ENCODE results near the gene GET4. TPM values are rescaled to one million over a fixed set of nuclear protein-coding genes. Genes with fewer than 3 reads are reported as not detected.
"Not testable (repeated sequence)": the region's sequence is repeated elsewhere in the genome, so short reads cannot be mapped to it uniquely, and the experiment has no call there.

Gene GET4
- total RNA-seq, 2 experiments from 2014 or later: 84.4 to 96.4 TPM

DNA sequence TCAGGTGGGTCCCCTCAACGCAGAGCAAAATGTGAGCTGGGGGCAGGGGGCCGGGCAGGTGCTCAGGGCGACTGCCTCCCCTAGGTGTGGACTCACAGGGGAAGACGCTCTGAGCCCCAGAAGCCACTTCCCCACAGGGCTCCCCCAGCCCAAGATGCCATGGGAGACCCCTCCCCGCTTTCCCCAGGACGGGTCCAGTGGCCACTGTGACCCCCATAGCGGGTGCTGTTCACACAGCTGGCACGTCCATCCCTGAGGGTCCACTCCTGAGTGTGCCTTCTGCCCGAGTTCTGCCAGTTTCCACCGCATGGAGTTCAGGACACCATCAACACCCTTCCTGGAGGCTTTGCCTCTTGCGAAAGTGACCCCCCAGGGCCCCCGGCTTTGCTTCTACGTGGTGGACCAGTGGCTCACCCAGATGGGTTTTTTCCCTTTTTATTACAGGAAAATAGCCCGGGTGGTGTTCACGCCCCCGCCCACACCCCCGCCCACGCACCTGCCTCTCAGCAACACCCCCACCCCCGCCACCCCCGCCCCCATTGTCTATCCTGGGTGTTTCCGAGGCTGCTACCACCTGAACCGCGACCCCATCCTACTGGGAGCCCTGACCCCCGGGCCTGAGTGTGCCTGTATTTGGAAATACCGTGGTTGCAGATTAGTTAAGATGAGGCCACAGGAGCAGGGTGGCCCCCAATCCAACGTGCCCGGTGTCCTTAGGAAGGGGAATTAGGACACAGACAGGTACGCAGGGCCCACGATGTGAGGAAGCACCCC lies 46.2 kb downstream of the GET4 start:
- H3K4me1 Mint-ChIP-seq (ENCODE audit: low read depth): peaks cover 30% of the 10 kb centered on the region
- DNase-seq: peak in 7 of 14 experiments; percentile 10 to 74 (median 52)
- peak overlapping the region; percentile 89 to 91 for H3K27ac ChIP-seq (ENCODE audit: low read depth in 1 of 2, low read length in 2 of 2)
- H3K9me3 Mint-ChIP-seq: no peaks in the 10 kb centered on the region
- no peaks in the 10 kb centered on the region for H3K36me3 ChIP-seq (ENCODE audit: insufficient read depth, low read length)
- H3K9me3 ChIP-seq (ENCODE audit: control insufficient read depth in 1 of 2, insufficient read depth in 1 of 2, low read length in 2 of 2): no peaks in the 10 kb centered on the region
- H3K36me3 Mint-ChIP-seq (ENCODE audit: low read depth): no peaks in the 10 kb centered on the region
- intact Hi-C loops (cut with DNase I, micrococcal nuclease): loop anchor here (1.0 to 2.0 kb wide), 3 partner anchors 14 to 53 kb away; partner anchors contain the start of gene COX19 (in 1 of the 2)
- H3K4me3 Mint-ChIP-seq: peak overlapping the region; percentile 90
- H3K27me3 Mint-ChIP-seq: no peaks in the 10 kb centered on the region
- ChIA-PET POLR2A (interaction anchor here (0.8 to 3.2 kb wide), 16 partner anchors 10 to 773 kb away, joined by 3 to 79 read pairs (median 5); partner anchors contain the start of genes ADAP1, COX19 and GET4), CTCF (interaction anchor here (1.3 to 1.5 kb wide), 3 partner anchors 14 to 53 kb away, joined by 3 to 8 read pairs (median 4); partner anchors contain the start of gene COX19)
- peak overlapping the region; percentile 77 for H3K4me3 ChIP-seq (ENCODE audit: low read length)
- H3K27me3 ChIP-seq (ENCODE audit: control insufficient read depth in 1 of 2, insufficient read depth in 2 of 2, low read length in 2 of 2): no peaks in the 10 kb centered on the region
- peak; percentile 4 for ATAC-seq (ENCODE audit: poor library complexity)
- H3K4me1 ChIP-seq (ENCODE audit: insufficient read depth, low read length): peaks cover 60% of the 10 kb centered on the region
- peak overlapping the region; percentile 92 for H3K27ac Mint-ChIP-seq
- TF ChIP-seq CTCF (IDR thresholded peaks at IDR 0.05): no peak

DNA sequence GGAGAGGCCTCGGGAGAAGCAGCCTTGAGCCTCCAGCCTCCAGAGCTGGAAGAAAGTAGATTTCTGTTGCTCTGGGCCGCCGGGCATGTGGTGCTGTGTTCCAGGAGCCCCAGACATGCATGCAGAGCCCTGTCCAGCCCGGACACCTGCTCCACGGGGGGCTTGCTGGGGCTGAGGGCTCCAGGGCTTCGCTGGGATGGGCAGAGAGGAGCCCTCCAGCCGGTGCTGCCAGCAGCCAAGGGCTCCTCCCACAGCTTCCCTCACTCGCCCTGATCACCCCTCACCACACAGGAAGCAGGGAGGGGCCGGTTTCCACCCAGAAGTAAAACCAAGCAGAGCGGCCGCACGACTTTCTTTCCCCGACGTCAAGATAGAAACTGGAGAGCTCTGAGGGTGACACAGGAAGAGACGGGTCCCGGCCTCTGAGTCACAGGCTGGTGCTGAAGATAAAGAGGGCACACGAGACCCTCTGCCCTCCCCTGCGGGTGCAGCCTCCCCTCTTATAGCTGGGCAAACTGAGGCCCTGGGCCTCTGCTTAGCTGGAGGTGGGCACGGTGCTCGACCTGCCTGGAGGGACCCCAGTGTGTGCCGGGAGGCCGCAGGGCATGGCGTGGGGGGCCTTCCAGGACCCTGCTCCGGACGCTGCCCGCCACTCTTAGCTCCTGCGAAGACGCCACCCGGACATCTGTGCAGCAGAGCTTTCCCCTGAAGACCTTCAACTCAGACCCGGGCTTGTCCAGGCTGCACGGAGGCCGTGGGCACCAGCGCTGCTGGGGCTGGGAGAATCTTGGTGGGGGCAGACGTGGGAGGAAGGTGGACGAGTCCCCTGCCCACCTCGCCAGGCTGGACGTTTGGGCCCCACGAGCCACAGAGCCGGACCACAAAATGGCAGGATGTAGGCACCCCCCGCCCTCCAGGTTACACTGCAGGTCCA lies 47.0 kb downstream of the GET4 start:
- intact Hi-C loops (cut with DNase I, micrococcal nuclease): loop anchor here (1.0 to 2.0 kb wide), 3 partner anchors 15 to 52 kb away; partner anchors contain the start of gene COX19 (in 1 of the 2)
- H3K4me1 ChIP-seq (ENCODE audit: insufficient read depth, low read length): peaks cover 60% of the 10 kb centered on the region
- DNase-seq (peak; percentile 80 to 97 (median 91)), ATAC-seq (ENCODE audit: poor library complexity) (peak; percentile 92)
- H3K4me3 Mint-ChIP-seq: peak overlapping the region; percentile 90
- H3K27me3 Mint-ChIP-seq: no peaks in the 10 kb centered on the region
- no peaks in the 10 kb centered on the region for H3K27me3 ChIP-seq (ENCODE audit: control insufficient read depth in 1 of 2, insufficient read depth in 2 of 2, low read length in 2 of 2)
- CTCF ChIA-PET: interaction anchor here (1.3 to 1.5 kb wide), 3 partner anchors 15 to 52 kb away, joined by 3 to 8 read pairs (median 4); partner anchors contain the start of gene COX19
- H3K4me3 ChIP-seq (ENCODE audit: low read length): peak overlapping the region; percentile 77
- H3K4me1 Mint-ChIP-seq (ENCODE audit: low read depth): peaks cover 30% of the 10 kb centered on the region
- POLR2A ChIA-PET: interaction anchor here (0.6 to 3.2 kb wide), 17 partner anchors 11 to 774 kb away, joined by 3 to 79 read pairs (median 5); partner anchors contain the start of genes ADAP1, COX19 and GET4
- no peaks in the 10 kb centered on the region for H3K36me3 ChIP-seq (ENCODE audit: insufficient read depth, low read length)
- H3K36me3 Mint-ChIP-seq (ENCODE audit: low read depth): no peaks in the 10 kb centered on the region
- peak overlapping the region; percentile 89 to 91 for H3K27ac ChIP-seq (ENCODE audit: low read depth in 1 of 2, low read length in 2 of 2)
- no peak for TF ChIP-seq CTCF (IDR thresholded peaks at IDR 0.05)
- no peaks in the 10 kb centered on the region for H3K9me3 Mint-ChIP-seq
- peak overlapping the region; percentile 92 for H3K27ac Mint-ChIP-seq
- no peaks in the 10 kb centered on the region for H3K9me3 ChIP-seq (ENCODE audit: control insufficient read depth in 1 of 2, insufficient read depth in 1 of 2, low read length in 2 of 2)

- peak in 3 of 14 experiments; percentile 0 to 39 (median 0) for DNase-seq
- H3K9me3 ChIP-seq (ENCODE audit: control insufficient read depth in 1 of 2, insufficient read depth in 1 of 2, low read length in 2 of 2); H3K4me3 Mint-ChIP-seq; H3K36me3 Mint-ChIP-seq (ENCODE audit: low read depth); intact Hi-C loops (cut with DNase I, micrococcal nuclease); ATAC-seq (ENCODE audit: poor library complexity); H3K36me3 ChIP-seq (ENCODE audit: insufficient read depth, low read length); H3K27me3 ChIP-seq (ENCODE audit: control insufficient read depth in 1 of 2, insufficient read depth in 2 of 2, low read length in 2 of 2); H3K27me3 Mint-ChIP-seq; H3K9me3 Mint-ChIP-seq: not testable (repeated sequence)
- Histone ChIP-seq H3K27ac (ENCODE audit: low read depth in 1 of 2, low read length in 2 of 2) (peak overlapping the region in 1 of 2 donors; percentile 89), H3K4me3 (ENCODE audit: low read length) (peak overlapping the region; percentile 77), H3K4me1 (ENCODE audit: insufficient read depth, low read length) (peaks cover 60% of the 10 kb centered on the region)
- CTCF ChIA-PET: interaction anchor here (1.3 to 1.5 kb wide), 3 partner anchors 16 to 51 kb away, joined by 3 to 8 read pairs (median 4); partner anchors contain the start of gene COX19
- Mint-ChIP-seq H3K4me1 (ENCODE audit: low read depth) (peaks cover 30% of the 10 kb centered on the region), H3K27ac (peak overlapping the region; percentile 69)
- POLR2A ChIA-PET: interaction anchor here (1.1 to 3.2 kb wide), 9 partner anchors 14 to 108 kb away, joined by 4 to 79 read pairs (median 10); partner anchors contain the start of genes ADAP1, COX19 and GET4
Observed at GRCh38 chr7:924042-924441, 47.7 kb downstream of the GET4 start.

All from CD4-positive, alpha-beta T cell (primary cell).